GM19452 (cell line): ENCODE data around the gene FOXQ1.

Experiments used
- ATAC-seq: cut with Tn5 transposase; IDR thresholded peaks from one replicate; pipeline ENCODE4 v1.9.1; 2021; ENCODE audit not compliant: unreplicated experiment

The FOXQ1 gene, protein sequence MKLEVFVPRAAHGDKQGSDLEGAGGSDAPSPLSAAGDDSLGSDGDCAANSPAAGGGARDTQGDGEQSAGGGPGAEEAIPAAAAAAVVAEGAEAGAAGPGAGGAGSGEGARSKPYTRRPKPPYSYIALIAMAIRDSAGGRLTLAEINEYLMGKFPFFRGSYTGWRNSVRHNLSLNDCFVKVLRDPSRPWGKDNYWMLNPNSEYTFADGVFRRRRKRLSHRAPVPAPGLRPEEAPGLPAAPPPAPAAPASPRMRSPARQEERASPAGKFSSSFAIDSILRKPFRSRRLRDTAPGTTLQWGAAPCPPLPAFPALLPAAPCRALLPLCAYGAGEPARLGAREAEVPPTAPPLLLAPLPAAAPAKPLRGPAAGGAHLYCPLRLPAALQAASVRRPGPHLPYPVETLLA

GRCh38 chr6:1311400-1312202 is at the start of gene FOXQ1:
Gene FOXQ1, plus strand, starts transcription at chr6:1312098. Its CDS starts 607 bp downstream, at chr6:1312705.
- ATAC-seq: no peak

DNA sequence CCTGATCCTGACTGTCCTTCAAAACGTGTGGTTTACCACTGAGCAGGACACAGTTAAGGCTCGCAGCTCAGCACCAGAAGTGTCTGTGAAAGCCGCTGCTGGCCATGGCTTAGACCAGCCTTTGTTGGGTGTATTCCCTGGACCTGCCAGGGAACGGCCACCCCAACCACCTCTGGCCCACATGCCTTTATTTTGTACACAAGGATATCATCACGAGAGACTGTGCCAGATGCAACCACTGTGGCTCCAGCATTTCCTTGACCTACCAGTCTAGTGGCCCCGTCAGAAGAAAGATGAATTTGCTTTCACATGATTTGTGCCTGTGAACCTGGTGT is 49.2 kb upstream of the FOXQ1 start:
- no peak for ATAC-seq

GRCh38 chr6:1263039-1263849 is 48.7 kb upstream of the FOXQ1 start:
- no peak for ATAC-seq

GRCh38 chr6:1263850-1264377 is 48.0 kb upstream of the FOXQ1 start:
- ATAC-seq: no peak

DNA sequence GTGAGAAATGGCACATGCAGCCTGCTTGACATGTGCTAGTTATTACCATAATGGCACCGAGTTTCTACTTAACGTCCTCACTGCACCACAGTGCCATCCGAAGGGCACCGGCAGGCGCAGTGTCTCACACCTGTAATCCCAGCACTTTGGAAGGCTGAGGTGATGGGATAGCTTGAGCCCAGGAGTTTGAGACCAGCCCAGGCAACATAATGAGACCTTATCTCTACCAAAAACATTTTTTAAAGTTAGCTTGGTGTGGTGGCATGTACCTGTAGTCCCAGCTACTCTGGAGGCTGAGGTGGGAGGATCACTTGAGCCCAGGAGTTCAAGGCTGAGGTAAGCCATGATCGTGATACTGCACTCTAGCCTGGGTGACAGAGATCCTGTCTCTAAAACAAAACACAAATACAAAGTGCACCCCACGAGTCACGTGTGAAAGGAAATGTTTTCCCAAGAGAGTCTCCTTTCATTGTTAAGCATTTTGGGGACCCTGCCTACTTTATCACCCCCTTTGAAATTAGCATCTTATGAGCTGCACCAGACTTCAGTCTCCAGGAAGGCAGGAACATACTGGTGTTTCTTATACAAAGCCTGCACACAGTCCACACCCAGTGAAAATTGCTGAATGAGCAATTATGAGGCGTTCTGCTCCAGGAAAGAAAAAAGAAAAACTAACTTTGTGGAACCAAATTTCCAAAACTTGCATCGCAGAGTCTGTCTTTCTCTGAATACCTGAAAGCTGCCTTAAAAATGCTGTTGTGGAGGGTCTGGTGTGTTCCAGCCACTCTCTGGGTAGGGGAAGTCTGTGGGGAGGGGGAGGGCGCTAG is 47.1 kb upstream of the FOXQ1 start:
- no peak for ATAC-seq

- no peak for ATAC-seq
These were observed 45.2 kb upstream of the FOXQ1 start for GRCh38 chr6:1266686-1267056.

GRCh38 chr6:1267057-1267732 is 44.7 kb upstream of the FOXQ1 start:
- ATAC-seq: no peak

- ATAC-seq: no peak
These were observed 43.8 kb upstream of the FOXQ1 start for GRCh38 chr6:1267790-1268762.

- no peak for ATAC-seq
These were observed 40.7 kb upstream of the FOXQ1 start for GRCh38 chr6:1271071-1271763.

DNA sequence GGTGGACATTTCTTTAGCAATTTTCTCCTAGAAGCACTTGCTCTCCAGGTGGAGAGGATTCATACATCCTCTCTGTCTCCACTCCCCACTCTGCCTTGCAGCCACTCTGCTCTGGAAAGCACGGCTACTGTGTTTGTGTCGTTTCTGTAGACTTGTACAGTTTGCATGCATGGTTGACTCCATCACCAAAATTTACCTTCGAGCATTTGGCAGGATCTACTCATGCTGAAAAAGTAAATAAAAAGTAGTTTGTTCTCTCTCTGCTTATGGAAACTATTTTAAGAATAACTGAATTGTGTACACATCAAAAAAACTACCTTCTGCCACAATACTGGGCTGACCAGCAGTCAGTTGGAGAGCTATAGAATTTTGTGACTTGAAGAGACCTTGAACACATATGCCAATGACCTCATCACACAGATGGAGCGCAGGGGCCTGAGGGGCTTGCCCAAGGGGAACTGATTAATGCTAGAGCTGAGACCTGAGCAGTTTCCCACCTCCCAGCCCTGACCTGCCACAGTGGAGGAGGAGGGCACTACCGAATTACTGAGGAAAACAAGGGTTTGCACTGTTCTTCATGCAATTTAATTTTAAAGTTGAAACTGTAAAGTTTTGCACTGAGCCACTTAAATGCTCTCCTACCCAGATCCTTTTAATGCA is 33.7 kb upstream of the FOXQ1 start:
- ATAC-seq: no peak

DNA sequence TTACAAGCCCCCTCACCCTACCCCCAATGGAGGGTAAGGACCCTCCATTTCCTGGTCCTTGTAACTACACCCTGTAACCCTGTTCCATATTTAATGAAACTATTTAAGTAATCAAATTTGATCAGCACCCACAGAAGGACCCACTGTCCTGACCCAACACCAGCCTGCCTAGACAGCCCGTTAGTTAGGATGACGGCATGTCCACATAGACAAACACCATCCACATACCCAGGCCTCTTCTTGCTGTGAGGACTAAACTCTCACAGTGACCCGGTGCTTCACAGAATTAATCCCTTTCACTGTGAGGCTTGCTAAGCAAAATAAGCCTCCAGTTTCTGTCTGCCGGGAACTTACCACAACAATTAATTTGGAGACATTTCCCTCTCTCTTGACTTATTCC is 32.8 kb upstream of the FOXQ1 start:
- ATAC-seq: no peak

DNA sequence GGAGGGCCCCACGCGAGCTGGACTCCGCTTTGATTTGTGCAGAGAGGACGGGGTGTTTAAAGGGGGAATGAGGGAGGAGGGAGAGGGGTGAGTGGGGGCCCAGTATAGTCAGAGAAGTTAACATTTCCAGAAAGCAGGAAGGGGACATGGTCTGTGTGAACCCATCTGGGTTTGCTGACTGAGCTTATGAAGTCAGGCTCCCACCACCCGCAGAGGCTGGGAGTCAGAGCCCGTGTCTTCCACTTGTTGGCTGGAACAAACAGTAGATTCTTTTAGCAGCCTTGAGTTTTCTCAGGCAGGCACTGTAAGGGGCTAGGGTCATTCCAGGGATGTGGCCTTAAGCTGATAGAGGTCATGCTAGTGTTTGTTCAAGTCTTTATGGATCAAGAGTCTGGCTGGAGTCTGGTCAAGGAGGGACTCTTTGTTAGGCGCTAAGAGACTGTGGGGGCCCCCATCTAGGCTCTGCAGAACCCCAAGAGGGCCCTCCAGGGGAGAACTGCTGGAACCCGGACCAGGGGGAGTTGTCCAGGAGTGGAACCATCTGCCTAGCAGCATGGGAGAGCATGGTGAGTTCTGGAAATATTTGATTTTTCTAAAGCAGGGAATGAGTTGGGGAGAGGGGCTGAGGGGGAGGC is 31.1 kb upstream of the FOXQ1 start:
- ATAC-seq: no peak

GRCh38 chr6:1281746-1282145 is 30.2 kb upstream of the FOXQ1 start:
- ATAC-seq: no peak

DNA sequence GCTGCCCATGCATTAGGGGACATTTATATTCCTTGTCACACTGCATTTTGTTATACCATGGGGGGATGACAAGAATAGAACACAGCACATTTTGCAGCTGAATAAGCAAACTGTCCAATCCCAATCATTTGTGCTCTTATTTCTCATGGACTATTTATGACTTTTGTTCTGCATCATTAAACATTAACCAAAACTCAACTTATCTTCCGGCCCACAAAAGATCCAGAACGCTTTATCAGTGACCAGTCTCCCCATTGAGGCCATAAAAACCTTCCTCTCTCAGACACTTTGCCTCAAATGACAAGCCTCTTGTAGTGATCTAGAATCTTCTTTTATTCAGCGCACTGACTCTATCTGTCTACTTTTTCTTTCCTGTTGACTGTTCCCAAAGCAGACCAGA is 28.4 kb upstream of the FOXQ1 start:
- ATAC-seq: no peak

DNA sequence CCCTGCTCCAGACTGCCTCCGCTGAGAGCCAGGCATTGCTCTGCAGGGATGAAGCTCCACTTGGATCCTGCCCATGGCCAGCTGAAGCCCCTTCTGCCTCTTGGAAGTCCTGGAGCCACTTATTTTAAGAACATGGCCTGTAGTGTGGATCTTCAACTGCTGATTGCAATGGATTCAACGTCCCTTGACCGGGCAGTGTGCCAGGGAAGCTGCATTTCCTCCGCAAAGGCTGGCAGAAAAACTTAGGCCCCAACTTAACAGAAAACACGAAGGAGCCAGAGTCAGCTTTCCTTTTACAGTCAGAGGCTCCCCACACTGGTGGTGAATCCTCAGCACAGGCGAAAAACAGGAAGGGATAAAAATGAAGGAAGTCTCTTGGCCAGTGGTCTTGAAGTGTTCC is 26.3 kb upstream of the FOXQ1 start:
- no peak for ATAC-seq

GRCh38 chr6:1285956-1286355 is 25.9 kb upstream of the FOXQ1 start:
- ATAC-seq: no peak

GRCh38 chr6:1287103-1287591 is 24.8 kb upstream of the FOXQ1 start:
- ATAC-seq: no peak
